HG02623 (cell line): ENCODE data around the gene EPS8.

Experiments
- ATAC-seq: cut with Tn5 transposase; IDR thresholded peaks from one replicate; pipeline ENCODE4 v1.9.1; 2021; ENCODE audit warnings: moderate library complexity; ENCODE audit not compliant: unreplicated experiment

EPS8 gene

GRCh38 chr12:15721316-15722115 lies 67.7 kb downstream of the EPS8 start:
- ATAC-seq, result no peak

- no peak for ATAC-seq
Observed at GRCh38 chr12:15720295-15720694, 68.9 kb downstream of the EPS8 start.

GRCh38 chr12:15719230-15719629 lies 70.0 kb downstream of the EPS8 start:
- ATAC-seq, result no peak

GRCh38 chr12:15717940-15718567 lies 71.1 kb downstream of the EPS8 start:
- ATAC-seq, result no peak

GRCh38 chr12:15716581-15716980 lies 72.6 kb downstream of the EPS8 start:
- ATAC-seq, result no peak

- ATAC-seq, result no peak
Observed at GRCh38 chr12:15714256-15714655, 74.9 kb downstream of the EPS8 start.

GRCh38 chr12:15712823-15713660 lies 76.1 kb downstream of the EPS8 start:
- no peak for ATAC-seq

GRCh38 chr12:15712160-15712559 lies 77.0 kb downstream of the EPS8 start:
- ATAC-seq, result no peak

GRCh38 chr12:15710860-15711510 lies 78.2 kb downstream of the EPS8 start:
- no peak for ATAC-seq

- ATAC-seq, result no peak
Observed at GRCh38 chr12:15709551-15709950, 79.6 kb downstream of the EPS8 start.

GRCh38 chr12:15708396-15709076 lies 80.7 kb downstream of the EPS8 start:
- ATAC-seq, result no peak

- ATAC-seq, result no peak
Observed at GRCh38 chr12:15707516-15708199, 81.5 kb downstream of the EPS8 start.

GRCh38 chr12:15706010-15706676 lies 83.0 kb downstream of the EPS8 start:
- no peak for ATAC-seq

- no peak for ATAC-seq
Observed at GRCh38 chr12:15705606-15706005, 83.6 kb downstream of the EPS8 start.

GRCh38 chr12:15702276-15702675 lies 86.9 kb downstream of the EPS8 start:
- ATAC-seq, result no peak

GRCh38 chr12:15701631-15702156 lies 87.5 kb downstream of the EPS8 start:
- no peak for ATAC-seq

GRCh38 chr12:15701206-15701605 lies 88.0 kb downstream of the EPS8 start:
- peak; percentile 44 for ATAC-seq

GRCh38 chr12:15700595-15700994 lies 88.6 kb downstream of the EPS8 start:
- ATAC-seq, result peak; percentile 74

GRCh38 chr12:15699886-15700285 lies 89.3 kb downstream of the EPS8 start:
- no peak for ATAC-seq
